ENCODE measurements around the gene SHANK2.

The SHANK2 gene

GRCh38 chr11:71268706-71269321 lies 16.4 kb upstream of the SHANK2 start:
- no peak for DNase-seq

- no peak for DNase-seq
These were observed 15.5 kb upstream of the SHANK2 start for GRCh38 chr11:71267807-71268421.

GRCh38 chr11:71266114-71266833 lies 13.9 kb upstream of the SHANK2 start:
- DNase-seq: no peak

GRCh38 chr11:71265559-71266092 lies 13.2 kb upstream of the SHANK2 start:
- DNase-seq: no peak

- no peak for DNase-seq
These were observed 11.0 kb upstream of the SHANK2 start for GRCh38 chr11:71263386-71263785.

GRCh38 chr11:71255800-71256479 lies 3.6 kb upstream of the SHANK2 start:
- DNase-seq: no peak

- DNase-seq: no peak
These were observed 2.9 kb upstream of the SHANK2 start for GRCh38 chr11:71255323-71255722.

GRCh38 chr11:71253794-71254193 lies 1.4 kb upstream of the SHANK2 start:
- no peak for DNase-seq

GRCh38 chr11:71252770-71253730 lies 673 bp upstream of the SHANK2 start:
- DNase-seq: no peak

- DNase-seq: no peak
These were observed 562 bp downstream of the SHANK2 start for GRCh38 chr11:71251761-71252268.

- no peak for DNase-seq
These were observed 1.1 kb downstream of the SHANK2 start for GRCh38 chr11:71251151-71251721.

GRCh38 chr11:71250523-71251150 lies 1.7 kb downstream of the SHANK2 start:
- no peak for DNase-seq

- DNase-seq: no peak
These were observed 3.1 kb downstream of the SHANK2 start for GRCh38 chr11:71249301-71249700.

GRCh38 chr11:71248656-71249055 lies 3.7 kb downstream of the SHANK2 start:
- no peak for DNase-seq

- no peak for DNase-seq
These were observed 4.2 kb downstream of the SHANK2 start for GRCh38 chr11:71248251-71248570.

- no peak for DNase-seq
These were observed 4.7 kb downstream of the SHANK2 start for GRCh38 chr11:71247551-71248250.

- no peak for DNase-seq
These were observed 5.8 kb downstream of the SHANK2 start for GRCh38 chr11:71246559-71246958.

GRCh38 chr11:71245601-71246391 lies 6.6 kb downstream of the SHANK2 start:
- DNase-seq: no peak

GRCh38 chr11:71244116-71244810 lies 8.1 kb downstream of the SHANK2 start:
- DNase-seq: no peak
